HepG2 (cell line): ENCODE measurements around the gene MAP10.

Experiments
- CREB3 ChIP-seq: sonication (generic); formaldehyde crosslinking; IDR thresholded peaks from 2 replicates; pipeline ENCODE4 v1.5.0; 2020; ENCODE audit warnings: missing genetic modification reagents
- CTCF ChIP-seq: sonication (generic); formaldehyde crosslinking; IDR thresholded peaks from 2 replicates; pipeline ENCODE4 v1.5.0; 2020; ENCODE audit warnings: mild to moderate bottlenecking, missing genetic modification reagents, moderate library complexity
- GPBP1L1 ChIP-seq: sonication (generic); formaldehyde crosslinking; IDR thresholded peaks from 2 replicates; pipeline ENCODE4 v1.5.0; 2020; ENCODE audit warnings: mild to moderate bottlenecking, missing genetic modification reagents
- JUNB ChIP-seq: sonication (generic); formaldehyde crosslinking; IDR thresholded peaks from 2 replicates; pipeline ENCODE4 v1.8.0; 2022; ENCODE audit warnings: missing genetic modification reagents, mild to moderate bottlenecking, borderline replicate concordance
- MTF2 ChIP-seq: sonication (generic); formaldehyde crosslinking; IDR thresholded peaks from 2 replicates; pipeline ENCODE4 v1.5.0; 2020; ENCODE audit warnings: missing genetic modification reagents, borderline replicate concordance
- SMC3 ChIP-seq: IDR thresholded peaks from 2 replicates; pipeline ENCODE4 v1.6.1; 2011; ENCODE audit warnings: low read length, improper control_type of control experiment
- SSRP1 ChIP-seq: IDR thresholded peaks from 2 replicates; pipeline ENCODE4 v1.6.1; 2016; ENCODE audit warnings: control low read depth
- ZSCAN20 ChIP-seq: sonication (generic); formaldehyde crosslinking; IDR thresholded peaks from 2 replicates; pipeline ENCODE4 v1.4.0; 2020; ENCODE audit warnings: missing genetic modification reagents, mild to moderate bottlenecking, borderline replicate concordance

GRCh38 chr1:232780354-232780753 is 24.9 kb upstream of the MAP10 start:
- TF ChIP-seq MTF2: no peak
- TF ChIP-seq CTCF (CRISPR knock-in tag): no peak
- no peak for TF ChIP-seq GPBP1L1
- no peak for TF ChIP-seq JUNB (CRISPR knock-in tag)
- no peak for TF ChIP-seq SSRP1
- no peak for TF ChIP-seq SMC3
- no peak for TF ChIP-seq ZSCAN20 (CRISPR knock-in tag)
- TF ChIP-seq CREB3 (CRISPR knock-in tag): no peak
